Cardiac ventricle fibroblast (primary cell): ENCODE results near the gene HID1. TPM values are rescaled to one million over a fixed set of nuclear protein-coding genes. Genes with fewer than 3 reads are reported as not detected.

ENCODE experiments used
- total RNA-seq: library from RNA; depleted of rRNA; stranded (reverse); fragments of >200 nt; gene quantifications from 2 replicates; pipeline ENCODE4 v1.2.3, GENCODE V29; 2015

Gene HID1
- total RNA-seq, result 1.3 TPM in 1 of 2 replicates, not detected in the other

DNA sequence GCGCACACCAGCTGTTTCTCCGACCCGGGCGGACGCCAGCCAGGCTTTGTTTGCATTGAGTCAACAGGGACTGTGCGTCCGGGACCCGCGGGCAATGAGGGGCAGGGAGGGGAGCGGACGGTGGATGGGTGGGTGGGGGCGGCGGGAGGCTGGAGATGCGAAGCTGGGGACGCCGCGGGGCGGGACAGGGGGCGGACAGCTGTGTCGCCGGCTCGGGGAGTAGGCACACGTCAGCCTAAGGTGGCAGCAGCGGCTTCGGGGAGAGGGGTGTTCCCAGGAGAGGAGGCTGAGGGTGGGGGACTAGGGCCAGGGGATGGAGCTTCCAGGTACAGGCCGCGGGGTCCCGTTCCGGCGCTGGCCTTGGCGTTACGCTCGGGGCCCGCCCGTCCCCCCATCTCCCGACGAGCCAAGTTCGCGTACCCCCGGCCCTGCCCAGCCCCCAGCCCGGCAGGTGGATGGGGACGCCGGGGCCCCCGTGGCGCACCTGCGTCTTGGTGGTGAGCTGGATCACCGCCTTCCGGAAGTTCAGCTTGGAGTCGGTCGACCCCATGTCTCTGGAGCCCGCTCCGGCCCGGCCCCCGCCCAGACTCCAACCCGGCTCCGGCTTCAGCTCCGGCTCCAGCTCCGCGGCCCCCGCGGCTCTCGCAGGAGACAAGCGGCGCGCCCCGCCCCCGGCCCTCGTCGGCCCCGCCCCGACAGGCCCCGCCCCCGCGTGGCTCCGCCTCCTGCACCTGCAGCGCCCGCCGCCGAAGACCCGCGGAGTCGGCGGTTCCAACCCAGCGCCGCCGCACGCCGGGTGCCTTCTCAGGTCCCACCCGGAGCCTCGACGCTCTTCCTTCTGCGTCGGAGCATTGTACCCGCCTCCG, at the start of gene HID1:
HID1 (minus strand) TSS at position 653 of the 866 bp plus-strand sequence; CDS start at position 550, 103 bp downstream.

DNA sequence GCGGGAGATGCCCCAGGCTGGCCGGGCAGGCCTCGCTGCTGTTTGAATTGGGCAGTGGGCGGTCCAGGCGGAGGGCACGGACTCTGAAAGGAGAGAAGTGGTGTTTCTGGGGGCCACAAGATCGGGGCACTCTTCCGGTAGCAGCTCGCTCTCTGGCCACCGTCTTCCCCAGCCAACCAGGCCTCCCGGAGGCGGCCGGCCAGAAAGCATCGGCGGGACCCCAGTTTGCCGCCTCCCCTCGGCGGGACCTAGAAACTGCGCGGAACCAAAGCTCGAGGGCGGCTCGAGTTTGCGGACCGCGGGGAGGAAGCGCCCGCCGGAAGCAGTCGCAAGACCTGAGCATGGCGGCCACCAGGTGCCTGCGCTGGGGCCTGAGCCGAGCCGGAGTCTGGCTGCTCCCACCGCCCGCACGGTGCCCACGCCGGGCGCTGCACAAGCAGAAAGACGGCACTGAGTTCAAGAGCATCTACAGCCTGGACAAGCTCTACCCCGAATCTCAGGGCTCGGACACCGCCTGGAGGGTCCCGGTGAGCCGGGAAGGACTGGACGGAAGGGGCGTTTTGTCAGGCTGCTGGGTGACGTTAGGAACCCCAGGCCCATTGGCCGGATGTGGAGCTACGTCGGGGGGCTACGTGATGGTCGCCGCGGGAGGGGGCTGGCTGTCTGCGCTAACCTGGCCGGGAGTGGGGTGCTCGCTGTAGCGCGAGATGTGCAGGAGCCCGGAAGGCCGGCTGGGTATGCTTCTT, 40.0 kb upstream of the HID1 start, which contains the start of gene MRPL58:
MRPL58 (plus strand) TSS at position 325 of the 746 bp plus-strand sequence; CDS start at position 342, 17 bp downstream.

DNA sequence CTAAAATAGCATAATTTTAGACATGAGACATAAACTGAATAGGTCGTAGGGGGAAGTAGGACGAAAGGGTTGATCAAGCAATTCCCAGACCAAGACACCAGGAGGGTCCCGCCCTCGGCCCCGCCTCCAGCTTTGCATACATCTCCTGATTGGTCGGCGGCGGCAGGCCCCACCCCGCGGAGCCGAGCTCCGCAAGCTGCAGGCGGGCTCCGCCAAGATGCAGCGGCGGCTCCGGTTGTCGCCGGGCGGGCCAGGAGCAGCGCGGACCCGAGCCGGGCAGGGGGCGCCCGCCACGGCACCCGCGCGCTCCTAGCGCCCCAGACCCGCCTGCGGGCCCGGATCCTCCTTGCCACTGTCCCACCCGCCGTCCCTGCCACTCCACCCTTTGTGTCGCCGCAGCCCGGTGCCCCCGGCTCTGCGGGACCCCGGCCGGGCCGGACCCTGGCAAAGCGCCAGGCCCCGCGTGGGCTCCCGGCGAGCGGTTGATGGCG, 14.9 kb upstream of the HID1 start, which contains the start of gene CDR2L:
CDR2L (plus strand) TSS at position 215 of the 491 bp plus-strand sequence. CDS start 412 bp downstream, outside the sequence.

DNA sequence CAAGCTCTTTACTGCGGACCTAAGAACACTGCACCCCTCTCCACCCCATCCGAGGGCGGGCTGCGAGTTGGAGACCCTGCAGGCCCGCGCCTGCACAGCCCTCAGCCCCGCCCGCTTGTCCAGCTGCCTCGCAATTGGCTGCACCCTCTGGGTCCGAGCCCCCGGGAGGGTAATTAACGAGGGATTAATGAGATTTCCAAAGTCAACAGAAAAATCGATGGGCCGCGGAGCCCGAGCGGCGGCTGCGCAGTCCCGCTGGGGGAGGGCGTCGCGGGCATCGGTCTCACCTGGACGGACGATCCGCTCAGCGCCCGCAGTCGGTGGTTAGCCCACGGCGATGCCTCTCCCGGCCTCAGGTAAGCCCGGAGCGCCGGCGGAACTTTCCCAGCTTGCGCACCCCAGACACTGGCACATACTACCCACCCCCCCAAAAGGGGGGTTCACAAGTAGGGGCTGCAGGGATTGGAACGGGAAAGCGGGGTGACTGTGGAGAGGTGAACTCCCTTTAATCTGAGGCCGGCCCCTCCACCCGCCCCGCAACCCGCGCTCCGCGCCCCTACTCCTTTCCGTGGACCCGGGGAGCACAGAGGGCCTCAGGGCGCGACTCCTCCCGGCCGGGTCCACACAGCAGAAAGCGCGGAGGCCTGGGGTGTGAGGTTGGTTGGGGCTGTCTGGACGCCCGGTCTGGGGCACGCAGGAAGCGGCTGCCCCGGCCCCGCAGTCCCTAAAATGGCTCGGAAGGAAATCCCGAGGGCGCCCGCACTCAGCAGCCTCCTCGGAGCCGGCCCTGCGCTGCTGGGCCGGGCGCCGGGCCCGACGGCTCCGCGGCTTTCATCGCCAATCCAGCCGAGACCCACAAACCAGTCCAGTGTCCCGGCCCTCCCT, 36.7 kb downstream of the HID1 start, which contains the start of gene OTOP3:
OTOP3 (plus strand) TSS at position 314 of the 885 bp plus-strand sequence; CDS start at position 338, 24 bp downstream.

DNA sequence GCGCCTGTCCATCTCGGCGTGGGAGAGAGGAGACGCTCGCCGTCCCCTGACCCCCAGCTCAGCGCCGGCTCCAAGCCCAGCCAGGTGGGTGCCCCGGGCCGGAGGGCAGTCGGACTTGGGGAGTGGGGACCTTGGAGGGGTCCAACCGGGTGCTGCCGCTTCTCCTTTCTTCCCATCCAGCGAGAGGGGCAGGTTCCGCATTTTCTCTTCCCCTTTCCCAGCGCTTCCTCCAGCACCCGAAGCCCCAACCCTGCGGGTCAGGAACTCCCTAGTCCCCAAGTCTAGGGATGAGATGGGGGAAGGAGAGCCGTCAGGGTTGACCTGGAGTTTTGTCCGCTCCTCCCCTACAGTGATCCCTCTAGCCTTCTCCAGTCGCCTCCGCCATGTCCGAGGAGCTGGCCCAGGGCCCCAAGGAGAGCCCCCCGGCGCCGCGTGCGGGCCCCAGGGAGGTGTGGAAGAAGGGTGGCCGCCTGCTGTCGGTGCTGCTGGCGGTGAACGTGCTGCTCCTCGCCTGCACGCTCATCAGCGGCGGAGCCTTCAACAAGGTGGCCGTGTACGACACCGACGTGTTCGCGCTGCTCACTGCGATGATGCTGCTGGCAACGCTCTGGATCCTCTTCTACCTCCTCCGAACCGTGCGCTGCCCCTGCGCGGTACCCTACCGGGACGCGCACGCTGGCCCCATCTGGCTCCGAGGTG, 48.2 kb downstream of the HID1 start, which contains the start of gene OTOP2:
OTOP2 (plus strand) TSS at position 24 of the 699 bp plus-strand sequence; CDS start at position 384, 360 bp downstream.

GRCh38 chr17:74922694-74923537, 49.6 kb downstream of the HID1 start, which contains the start of gene USH1G:
TSS of gene USH1G (minus strand) at chr17:74923255. CDS start at chr17:74923073, 182 bp downstream.

Other genes starting within 250 kb of the HID1 start
- 0.06 and 0.10 TPM in 2 replicates for gene RAB37, start 235.5 kb downstream of the HID1 start, total RNA-seq
- gene NHERF1, start 224.1 kb downstream of the HID1 start, total RNA-seq, result 10.9 and 13.9 TPM in 2 replicates
- gene NAT9, start 196.4 kb downstream of the HID1 start, total RNA-seq, result 20.5 and 23.5 TPM in 2 replicates
- gene GRIN2C, start 112.9 kb downstream of the HID1 start, total RNA-seq, result under 0.01 TPM in 1 of 2 replicates, not detected in the other
- gene FDXR, start 99.8 kb downstream of the HID1 start, total RNA-seq, result 19.4 and 20.9 TPM in 2 replicates
- gene FADS6, start 79.1 kb downstream of the HID1 start, total RNA-seq, result not detected in 2 replicates
- gene USH1G, start 49.5 kb downstream of the HID1 start, total RNA-seq, result not detected in 2 replicates
- gene OTOP2, start 48.5 kb downstream of the HID1 start, total RNA-seq, result not detected in 2 replicates
- gene OTOP3, start 36.9 kb downstream of the HID1 start, total RNA-seq, result not detected in 2 replicates
- gene CDR2L, start 14.9 kb upstream of the HID1 start, total RNA-seq, result 14.0 and 15.0 TPM in 2 replicates
- gene MRPL58, start 39.9 kb upstream of the HID1 start, total RNA-seq, result 36.5 and 42.3 TPM in 2 replicates
- gene ATP5PD, start 74.2 kb upstream of the HID1 start, total RNA-seq, result 236 and 284 TPM in 2 replicates
- gene KCTD2, start 74.5 kb upstream of the HID1 start, total RNA-seq, result 18.2 and 20.5 TPM in 2 replicates
- gene SLC16A5, start 115.2 kb upstream of the HID1 start, total RNA-seq, result 2.8 and 4.2 TPM in 2 replicates
- 3.8 and 3.9 TPM in 2 replicates for gene ARMC7, start 137.2 kb upstream of the HID1 start, total RNA-seq
- 43.7 and 60.3 TPM in 2 replicates for gene NT5C, start 159.0 kb upstream of the HID1 start, total RNA-seq
- 44.3 and 57.8 TPM in 2 replicates for gene JPT1, start 181.8 kb upstream of the HID1 start, total RNA-seq
- gene SUMO2, start 210.2 kb upstream of the HID1 start, total RNA-seq, result 66.5 and 71.5 TPM in 2 replicates
- 14.9 and 15.1 TPM in 2 replicates for gene NUP85, start 232.9 kb upstream of the HID1 start, total RNA-seq